ENCODE measurements around the gene LSM10. TPM values are rescaled to one million over a fixed set of nuclear protein-coding genes. Genes with fewer than 3 reads are reported as not detected.
A peak's percentile ranks its signal among the peaks of the same experiment; 100 is the strongest.

The LSM10 gene
- total and polyA plus RNA-seq, 8 donors = 5.1 to 261 (median 55.6) TPM

DNA sequence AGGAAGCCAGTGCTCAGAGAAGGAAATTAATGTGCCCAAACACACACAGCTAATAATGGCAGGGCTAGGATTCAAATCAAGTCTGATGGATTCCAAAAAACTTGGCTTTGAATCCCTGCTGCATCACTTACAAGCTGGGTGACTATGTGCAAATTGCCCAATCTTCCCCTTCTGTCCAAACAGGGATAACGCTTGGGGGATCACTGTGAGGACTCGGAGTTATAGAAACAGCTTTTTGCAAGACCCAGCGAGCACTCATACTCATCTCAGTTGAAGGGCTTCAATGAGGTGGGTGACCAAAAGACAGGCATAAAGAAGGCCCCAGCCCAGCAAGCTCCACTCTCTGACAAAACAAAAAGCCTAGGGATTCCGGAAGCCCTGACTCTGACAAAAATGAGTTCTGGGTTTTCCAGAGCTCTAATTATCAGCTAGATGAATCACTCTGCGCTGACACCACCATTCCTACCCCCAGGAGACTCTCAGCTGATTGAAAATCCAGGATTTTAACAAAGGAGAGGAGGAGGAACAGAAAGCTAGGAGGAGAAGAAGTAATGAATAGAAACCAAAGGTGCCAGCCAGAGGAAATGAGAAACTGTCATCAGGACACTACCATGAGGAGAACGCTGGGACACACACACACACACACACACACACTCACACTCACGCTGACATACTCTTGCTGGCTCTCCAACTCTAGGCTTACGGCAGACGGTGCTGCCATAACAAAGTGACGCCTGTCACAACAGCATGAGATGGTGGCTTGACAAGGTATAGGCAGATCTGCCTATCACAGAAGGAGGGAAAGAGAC is 10.4 kb downstream of the LSM10 start:
- DNase-seq = no peak

DNA sequence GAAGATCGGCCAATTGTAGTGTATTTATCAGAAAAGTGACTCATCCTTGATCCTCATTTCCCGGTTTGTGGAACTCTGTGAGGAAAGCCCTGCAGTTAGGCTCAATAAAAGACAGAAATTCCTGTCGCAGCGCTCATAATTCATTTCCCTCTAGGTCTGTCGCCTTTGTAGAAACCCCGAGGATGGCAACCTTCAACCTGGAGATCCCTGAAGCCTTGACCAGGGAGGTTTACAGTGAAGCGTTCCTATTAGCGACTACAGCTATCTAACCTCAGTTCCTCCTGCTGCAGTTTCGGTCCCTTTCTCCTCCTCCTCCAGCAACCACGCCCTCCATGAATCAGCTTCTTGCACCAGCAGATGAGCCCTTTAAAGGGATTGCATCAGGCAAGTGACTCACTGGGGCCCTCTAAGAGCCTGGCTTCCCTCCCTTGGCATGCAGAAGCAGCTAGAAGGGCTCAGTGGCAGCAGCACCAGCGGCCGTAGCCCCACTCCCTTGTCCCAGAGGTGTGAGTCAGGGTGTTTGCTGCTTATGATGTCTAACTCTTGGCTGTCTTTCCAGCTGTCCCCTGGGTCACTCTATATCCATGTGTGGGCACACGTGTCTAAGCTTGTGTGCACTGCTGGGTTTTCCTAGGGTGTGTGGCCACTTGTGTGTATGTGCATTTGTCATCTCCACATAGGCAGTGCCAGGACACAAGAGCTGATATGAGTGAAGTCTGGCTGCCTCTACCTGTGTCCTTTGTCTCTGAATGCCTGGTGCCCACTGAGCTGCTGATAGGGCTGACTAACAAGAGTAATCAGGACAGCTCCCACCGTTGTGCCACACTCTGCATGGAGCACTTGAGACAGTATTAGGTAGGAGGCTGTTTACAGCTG is 11.2 kb downstream of the LSM10 start:
- peak overlapping the region; percentile 64 to 91 (median 85) for H3K4me3 ChIP-seq
- H3K4me1 ChIP-seq = peaks cover 40 to 73% (median 56%) of the 10 kb centered on the region in 4 donors
- H3K36me3 ChIP-seq = peaks cover 4 to 22% (median 20%) of the 10 kb centered on the region in 4 donors
- no peaks in the 10 kb centered on the region for H3K9me3 ChIP-seq
- intact Hi-C loops (cut with DNase I; ENCODE audit: low total_unique reads) = no loop called here
- peak; percentile 89 to 97 for DNase-seq
- TF ChIP-seq POLR2AphosphoS5 (IDR thresholded peaks at IDR 0.05) = peak; percentile 95 to 99 (median 97)
- TF ChIP-seq, protein P1, sequence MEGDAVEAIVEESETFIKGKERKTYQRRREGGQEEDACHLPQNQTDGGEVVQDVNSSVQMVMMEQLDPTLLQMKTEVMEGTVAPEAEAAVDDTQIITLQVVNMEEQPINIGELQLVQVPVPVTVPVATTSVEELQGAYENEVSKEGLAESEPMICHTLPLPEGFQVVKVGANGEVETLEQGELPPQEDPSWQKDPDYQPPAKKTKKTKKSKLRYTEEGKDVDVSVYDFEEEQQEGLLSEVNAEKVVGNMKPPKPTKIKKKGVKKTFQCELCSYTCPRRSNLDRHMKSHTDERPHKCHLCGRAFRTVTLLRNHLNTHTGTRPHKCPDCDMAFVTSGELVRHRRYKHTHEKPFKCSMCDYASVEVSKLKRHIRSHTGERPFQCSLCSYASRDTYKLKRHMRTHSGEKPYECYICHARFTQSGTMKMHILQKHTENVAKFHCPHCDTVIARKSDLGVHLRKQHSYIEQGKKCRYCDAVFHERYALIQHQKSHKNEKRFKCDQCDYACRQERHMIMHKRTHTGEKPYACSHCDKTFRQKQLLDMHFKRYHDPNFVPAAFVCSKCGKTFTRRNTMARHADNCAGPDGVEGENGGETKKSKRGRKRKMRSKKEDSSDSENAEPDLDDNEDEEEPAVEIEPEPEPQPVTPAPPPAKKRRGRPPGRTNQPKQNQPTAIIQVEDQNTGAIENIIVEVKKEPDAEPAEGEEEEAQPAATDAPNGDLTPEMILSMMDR (IDR thresholded peaks at IDR 0.05) = no peak
- TF ChIP-seq EP300 (IDR thresholded peaks at IDR 0.05) = peak; percentile 70
- TF ChIP-seq POLR2A (IDR thresholded peaks at IDR 0.05) = peak in 2 of 4 donors; percentile 30 to 45
- WGBS, 5 donors = 0 to 2% (median 1%) methylated on average over 12 to 14 of the region's 14 CpGs
- H3K27ac ChIP-seq = peak overlapping the region; percentile 87 to 99 (median 98)
- no peaks in the 10 kb centered on the region for H3K27me3 ChIP-seq

More for the DNA sequence above, 10.4 kb downstream of the LSM10 start:
- Histone ChIP-seq H3K27me3 (no peaks in the 10 kb centered on the region), H3K27ac (peak overlapping the region; percentile 87 to 99 (median 98)), H3K36me3 (peaks cover 12 to 30% (median 27%) of the 10 kb centered on the region in 4 donors), H3K4me1 (peaks cover 40 to 64% (median 50%) of the 10 kb centered on the region in 4 donors), H3K9me3 (no peaks in the 10 kb centered on the region), H3K4me3 (peak overlapping the region; percentile 64 to 91 (median 85))
- TF ChIP-seq POLR2A (IDR thresholded peaks at IDR 0.05) (no peak), POLR2AphosphoS5 (IDR thresholded peaks at IDR 0.05) (peak; percentile 26 to 27 (median 26))
- intact Hi-C loops (cut with DNase I; ENCODE audit: low total_unique reads) = no loop called here
- 56 to 82% (median 70%) methylated on average over 10 of the region's 10 CpGs for WGBS, 5 donors

DNA sequence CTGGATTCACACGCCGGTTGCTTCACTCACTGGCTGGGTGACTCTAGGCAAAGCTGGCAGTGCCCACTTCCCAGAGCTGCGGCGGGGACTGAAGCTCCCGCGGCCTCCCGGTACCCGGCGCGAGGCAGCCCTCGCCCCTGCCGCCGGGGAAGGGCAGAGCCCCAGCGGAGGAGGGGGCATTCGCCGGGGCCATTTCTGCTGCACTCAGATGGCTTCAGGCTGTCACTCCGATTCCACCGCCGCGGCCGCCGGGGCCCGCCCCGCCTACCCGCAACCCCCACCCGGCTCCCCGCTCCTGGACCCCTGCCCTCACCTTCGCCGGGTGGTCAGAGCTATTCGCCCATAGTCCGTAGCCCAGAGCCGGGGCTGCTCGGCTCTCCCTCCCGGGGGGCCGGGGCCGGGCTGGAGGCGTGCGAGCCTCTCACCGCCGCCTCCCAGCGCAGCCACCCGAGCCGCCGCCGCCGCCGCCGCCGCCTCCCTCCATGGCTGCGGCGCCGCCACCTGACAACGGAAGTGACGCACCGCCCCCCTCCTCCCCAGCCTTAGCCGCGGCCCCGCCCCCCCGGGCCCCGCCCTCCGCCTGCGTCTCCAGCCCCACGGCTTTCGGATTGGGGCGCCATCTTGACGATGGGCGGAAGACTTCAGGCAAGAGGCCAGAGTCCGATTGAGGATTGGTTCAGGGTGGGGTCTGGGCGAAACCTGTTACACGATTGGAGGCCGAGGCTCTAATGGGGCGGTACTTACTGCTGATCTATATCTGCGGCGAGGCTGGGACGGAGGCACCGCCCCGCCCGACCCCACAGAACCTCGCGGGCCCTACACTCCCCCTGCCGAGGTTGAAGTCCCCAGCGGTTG is 12.1 kb downstream of the LSM10 start, which contains the start of gene STK40:
Gene STK40, minus strand, starts transcription at position 515 of the 855 bp plus-strand sequence. CDS start 24,592 bp downstream, outside the sequence.
- Histone ChIP-seq H3K4me1 (peaks cover 40 to 81% (median 64%) of the 10 kb centered on the region in 4 donors), H3K4me3 (peak within 1 kb of the TSS; percentile 64 to 91 (median 85)), H3K36me3 (peaks cover 0 to 16% (median 12%) of the 10 kb centered on the region in 4 donors), H3K27me3 (no peaks in the 10 kb centered on the region), H3K27ac (peak within 1 kb of the TSS; percentile 98 to 99 (median 98)), H3K9me3 (no peaks in the 10 kb centered on the region)
- peak; percentile 99 to 100 for DNase-seq
- WGBS, 5 donors = 0 to 1% (median 0%) methylated on average over 36 to 79 of the region's 82 CpGs
- TF ChIP-seq, protein P1 (IDR thresholded peaks at IDR 0.05) = no peak
- TF ChIP-seq POLR2AphosphoS5 (IDR thresholded peaks at IDR 0.05) = peak; percentile 51 to 82 (median 69)
- intact Hi-C loops (cut with DNase I; ENCODE audit: low total_unique reads) = no loop called here

DNA sequence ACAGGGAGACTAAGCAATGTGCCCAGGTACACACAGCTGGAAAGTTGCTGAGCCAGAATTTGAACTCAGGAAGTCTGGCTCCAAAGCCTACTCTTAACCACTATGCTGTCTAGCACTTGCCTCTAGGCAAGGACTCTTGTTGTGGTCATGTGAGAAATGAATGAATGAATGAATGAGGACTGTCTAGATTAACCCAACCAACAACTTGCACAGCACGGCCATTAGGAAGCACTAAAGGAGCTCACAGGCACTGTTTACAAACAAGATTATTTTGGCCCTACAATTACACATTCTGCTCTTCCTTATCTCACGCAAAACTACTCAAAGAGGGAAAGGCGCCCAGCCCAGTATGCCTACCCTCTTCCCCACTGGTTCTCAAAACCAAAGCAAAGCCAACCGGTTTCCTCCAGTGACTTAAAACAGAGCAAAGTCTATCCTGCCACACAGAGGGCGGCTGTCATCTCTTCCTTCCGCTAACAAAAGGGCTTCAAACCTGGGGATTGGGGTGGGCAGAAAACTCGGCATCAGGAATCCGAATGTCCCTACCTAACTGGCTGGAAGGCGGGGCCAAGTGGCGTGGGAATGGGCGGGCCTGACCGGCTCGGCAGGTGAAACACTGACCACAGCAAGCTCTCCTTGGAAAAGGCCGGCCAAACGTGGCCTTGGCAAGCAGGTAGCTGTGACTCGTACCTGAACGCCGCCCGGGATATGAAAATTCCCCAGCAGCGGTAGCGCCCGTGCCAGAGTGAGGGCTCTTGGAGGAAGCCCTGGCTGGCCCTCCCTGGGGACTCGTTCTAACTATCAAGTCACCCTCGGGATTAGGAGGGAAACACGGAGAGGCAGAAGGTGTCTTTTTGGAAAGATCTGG is 12.9 kb downstream of the LSM10 start:
- TF ChIP-seq EP300 (IDR thresholded peaks at IDR 0.05) = no peak
- TF ChIP-seq POLR2A (IDR thresholded peaks at IDR 0.05) = peak in 1 of 4 donors; percentile 74
- TF ChIP-seq POLR2AphosphoS5 (IDR thresholded peaks at IDR 0.05) = peak; percentile 11 to 82 (median 78)
- Histone ChIP-seq H3K27me3 (no peaks in the 10 kb centered on the region), H3K27ac (peak overlapping the region; percentile 98 to 99 (median 98)), H3K36me3 (peaks cover 0 to 8% (median 3%) of the 10 kb centered on the region in 4 donors), H3K4me1 (peaks cover 40 to 85% (median 70%) of the 10 kb centered on the region in 4 donors), H3K9me3 (no peaks in the 10 kb centered on the region), H3K4me3 (peak overlapping the region; percentile 64 to 91 (median 85))
- intact Hi-C loops (cut with DNase I; ENCODE audit: low total_unique reads) = no loop called here
- 0 to 1% (median 1%) methylated on average over 23 to 25 of the region's 25 CpGs for WGBS, 5 donors
- DNase-seq = peak; percentile 87 to 92

All from stomach (tissue), 9 donors.